NB4 (cell line): ENCODE measurements around the gene ENPP6.

Experiments
- CTCF ChIP-seq: IDR thresholded peaks from one replicate; pipeline ENCODE4 v1.5.1; 2012; ENCODE audit warnings: low read depth, low read length
- MYC ChIP-seq: IDR thresholded peaks from 2 replicates; pipeline ENCODE4 v1.6.1; 2011; ENCODE audit warnings: low read depth, low read length
- POLR2A ChIP-seq: IDR thresholded peaks from 2 replicates; pipeline ENCODE4 v1.6.1; 2011; ENCODE audit warnings: mild to moderate bottlenecking; ENCODE audit not compliant: insufficient read length; ENCODE audit errors: extremely low read depth
- TF ChIP-seq, protein P1 (sequence below): IDR thresholded peaks from 2 replicates; pipeline ENCODE4 v1.6.1; 2011; ENCODE audit warnings: low read depth, low read length

GRCh38 chr4:184153781-184154180 lies 63.9 kb downstream of the ENPP6 start:
- no peak for TF ChIP-seq CTCF
- TF ChIP-seq MYC, result no peak
- TF ChIP-seq POLR2A, result no peak
- TF ChIP-seq, protein P1, sequence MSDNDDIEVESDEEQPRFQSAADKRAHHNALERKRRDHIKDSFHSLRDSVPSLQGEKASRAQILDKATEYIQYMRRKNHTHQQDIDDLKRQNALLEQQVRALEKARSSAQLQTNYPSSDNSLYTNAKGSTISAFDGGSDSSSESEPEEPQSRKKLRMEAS, result no peak
